Sigmoid colon (tissue), 7 donors: Measurements from ENCODE around the gene ACSL4. TPM values are rescaled to one million over a fixed set of nuclear protein-coding genes. Genes with fewer than 3 reads are reported as not detected.
A peak's percentile ranks its signal among the peaks of the same experiment; 100 is the strongest.

ENCODE experiments used
- DNase-seq: peaks from one replicate; pipeline ENCODE4 v3.0.0-alpha.2; 2019
- H3K27ac ChIP-seq, 4 donors: fragments of 200-600 bp; sonication (generic); one replicate each; pipeline ENCODE4 v1.5.1; 2016 to 2019; ENCODE audit warnings: mild to moderate bottlenecking in 1 of 4
- H3K27me3 ChIP-seq, 3 donors: fragments of 200-600 bp; sonication (generic); one replicate each; pipeline ENCODE4 v1.5.1; 2019; ENCODE audit warnings: mild to moderate bottlenecking in 1 of 3
- H3K36me3 ChIP-seq, 4 donors: fragments of 200-600 bp; sonication (generic); one replicate each; pipeline ENCODE4 v1.5.1; 2016 to 2019
- H3K4me1 ChIP-seq, 4 donors: fragments of 200-600 bp; sonication (generic); one replicate each; pipeline ENCODE4 v1.5.1; 2017 to 2019
- H3K4me3 ChIP-seq, 4 donors: fragments of 200-600 bp; sonication (generic); one replicate each; pipeline ENCODE4 v1.5.1; 2017 to 2019; ENCODE audit warnings: mild to moderate bottlenecking in 2 of 4, moderate library complexity in 1 of 4
- H3K9me3 ChIP-seq, 4 donors: fragments of 200-600 bp in 3 of 4; sonication (generic) in 3 of 4; one replicate each; pipeline versions ENCODE4 v1.5.1 to v1.6.1; 2013 to 2019
- CTCF ChIP-seq, 4 experiments: fragments of 450-650 bp in 3 of 4; fragments of 200-600 bp in 1 of 4; IDR thresholded peaks; one replicate each; pipeline ENCODE4 v1.5.1; 2016 to 2019; ENCODE audit warnings: antibody characterized with exemption in 4 of 4, mild to moderate bottlenecking in 3 of 4, moderate library complexity in 2 of 4
- EP300 ChIP-seq, 4 donors: sonication (generic); formaldehyde crosslinking; IDR thresholded peaks; one replicate each; pipeline ENCODE4 v1.6.1; 2017; ENCODE audit warnings: antibody characterized with exemption in 4 of 4
- POLR2A ChIP-seq, 2 donors: fragments of 450-650 bp; IDR thresholded peaks; one replicate each; pipeline ENCODE4 v1.6.1; 2016; ENCODE audit warnings: antibody characterized with exemption in 2 of 2, mild to moderate bottlenecking in 2 of 2, moderate library complexity in 2 of 2
- POLR2AphosphoS5 ChIP-seq, 4 donors: sonication (generic); formaldehyde crosslinking; IDR thresholded peaks; one replicate each; pipeline ENCODE4 v1.6.1; 2017; ENCODE audit warnings: antibody characterized with exemption in 4 of 4
- WGBS, 2 donors: extraction: QIAGEN DNeasy Blood & Tissue Kit; methylation state at CpG; one replicate each; pipeline ENCODE4 v1.1.7; 2013; 5-methylcytosine and 5-hydroxymethylcytosine counted together
- intact Hi-C: fragments of 100-400 bp; cut with DNase I; formaldehyde crosslinking; loops from one replicate; pipeline ENCODE4 v1.15.1; 2023
- polyA plus RNA-seq, 3 donors: library from polyadenylated mRNA; stranded (reverse); fragments of 200-250 nt; gene quantifications; one replicate each; pipeline ENCODE4 v1.2.3, GENCODE V29; 2013
- total RNA-seq, 4 donors: library from RNA; depleted of rRNA; stranded (reverse); fragments of >200 nt; gene quantifications; one replicate each; pipeline ENCODE4 v1.1.0, GENCODE V29; 2016
- donor health status: healthy with polysubstance abuse.
- donor health status: Bipolar disorder and iron deficiency.
- donor health status: healthy.

ACSL4 gene
- total and polyA plus RNA-seq, 7 donors = 6.9 to 45.3 (median 31.3) TPM

DNA sequence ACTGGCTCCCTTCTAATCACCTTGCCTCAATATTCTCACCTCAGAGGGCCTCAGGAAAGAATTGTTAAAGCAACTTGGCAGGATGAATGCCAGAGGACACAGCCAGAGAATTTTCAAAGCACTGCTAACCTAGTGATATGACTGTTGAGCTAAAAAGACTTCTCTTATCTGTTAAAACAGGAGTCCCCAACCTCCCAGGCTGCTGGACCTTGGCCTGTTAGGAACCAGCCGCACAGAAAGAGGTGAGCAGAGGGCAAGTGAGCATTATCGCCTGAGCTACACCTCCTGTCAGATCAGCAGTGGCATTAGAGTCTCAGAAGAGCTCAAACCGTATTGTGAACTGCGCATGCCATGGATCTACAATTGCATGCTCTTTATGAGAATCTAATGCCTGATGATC, 106.4 kb downstream of the ACSL4 start:
- Histone ChIP-seq H3K9me3 (no peaks in the 10 kb centered on the region), H3K4me1 (peaks cover 0 to 7% (median 0%) of the 10 kb centered on the region in 4 donors), H3K4me3 (no peak overlapping the region), H3K36me3 (no peaks in the 10 kb centered on the region), H3K27me3 (no peaks in the 10 kb centered on the region), H3K27ac (no peak overlapping the region)
- TF ChIP-seq EP300 (IDR thresholded peaks at IDR 0.05) = no peak
- no peak for TF ChIP-seq CTCF (IDR thresholded peaks at IDR 0.05)
- TF ChIP-seq POLR2AphosphoS5 (IDR thresholded peaks at IDR 0.05) = no peak
- no peak for TF ChIP-seq POLR2A (IDR thresholded peaks at IDR 0.05)
- DNase-seq = no peak
- intact Hi-C loops = no loop called here
- WGBS, 2 donors = 94% methylated on average over 4 of the region's 4 CpGs

DNA sequence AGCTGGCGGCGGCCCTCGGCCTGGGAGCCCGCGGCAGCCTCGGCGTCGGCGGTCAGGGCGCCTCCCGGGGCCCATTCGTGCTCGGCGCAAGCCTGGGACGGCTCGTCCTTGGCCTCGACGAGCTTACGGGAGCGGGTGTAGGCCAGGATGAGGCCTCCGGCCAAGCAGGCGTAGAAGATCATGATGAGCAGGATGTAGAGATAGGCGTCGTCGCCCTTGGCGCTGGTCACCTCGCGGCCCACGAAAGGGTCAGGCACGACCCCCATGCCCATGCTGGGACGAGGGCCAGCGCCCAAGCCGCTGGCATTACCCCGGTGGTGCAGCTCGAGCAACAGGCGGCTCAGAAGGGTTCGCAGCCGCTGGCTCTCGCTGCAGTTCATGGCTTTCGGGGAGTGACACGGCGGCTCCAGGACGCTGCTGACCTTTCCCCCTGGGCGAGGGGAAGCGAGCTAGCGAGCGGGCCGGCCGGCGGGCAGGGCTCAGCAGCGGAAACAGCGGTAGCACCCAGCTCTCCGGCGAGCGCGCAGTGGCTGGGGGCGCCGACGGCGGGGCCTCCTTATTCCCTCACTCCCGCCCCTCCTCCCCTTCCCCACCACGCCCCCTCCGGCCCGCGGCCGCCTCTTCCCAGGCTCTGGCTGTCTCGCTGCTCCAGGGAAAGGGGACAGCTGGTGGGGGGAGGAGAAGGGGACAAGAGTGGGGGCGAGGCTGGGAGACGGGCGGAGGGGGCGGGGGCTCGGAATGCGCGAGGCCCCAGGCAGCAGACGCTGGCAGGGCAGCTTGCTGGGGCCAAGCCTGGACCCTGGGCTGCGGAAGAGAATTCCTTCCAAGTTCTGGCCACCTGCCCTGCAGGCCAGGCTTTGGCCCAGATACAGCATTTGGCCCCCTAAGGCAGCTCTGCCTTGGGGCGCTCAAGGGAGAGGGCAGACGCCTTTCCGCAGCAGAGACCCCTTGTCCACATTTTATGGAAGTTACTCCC, 108.1 kb downstream of the ACSL4 start, which contains the start of gene KCNE5:
KCNE5 (minus strand) TSS at position 532 of the 976 bp plus-strand sequence; CDS start at position 380, 152 bp downstream.
- Histone ChIP-seq H3K27ac (no peak within 1 kb of the TSS), H3K9me3 (no peaks in the 10 kb centered on the region), H3K27me3 (no peaks in the 10 kb centered on the region), H3K4me3 (peak within 1 kb of the TSS in 3 of 4 donors; percentile 26 to 40 (median 38)), H3K36me3 (no peaks in the 10 kb centered on the region), H3K4me1 (peaks cover 0 to 7% (median 0%) of the 10 kb centered on the region in 4 donors)
- intact Hi-C loops = no loop called here
- no peak for TF ChIP-seq POLR2AphosphoS5 (IDR thresholded peaks at IDR 0.05)
- no peak for TF ChIP-seq EP300 (IDR thresholded peaks at IDR 0.05)
- no peak for TF ChIP-seq CTCF (IDR thresholded peaks at IDR 0.05)
- no peak for TF ChIP-seq POLR2A (IDR thresholded peaks at IDR 0.05)
- DNase-seq = no peak
- 38 to 46% methylated on average over 79 of the region's 79 CpGs for WGBS, 2 donors

DNA sequence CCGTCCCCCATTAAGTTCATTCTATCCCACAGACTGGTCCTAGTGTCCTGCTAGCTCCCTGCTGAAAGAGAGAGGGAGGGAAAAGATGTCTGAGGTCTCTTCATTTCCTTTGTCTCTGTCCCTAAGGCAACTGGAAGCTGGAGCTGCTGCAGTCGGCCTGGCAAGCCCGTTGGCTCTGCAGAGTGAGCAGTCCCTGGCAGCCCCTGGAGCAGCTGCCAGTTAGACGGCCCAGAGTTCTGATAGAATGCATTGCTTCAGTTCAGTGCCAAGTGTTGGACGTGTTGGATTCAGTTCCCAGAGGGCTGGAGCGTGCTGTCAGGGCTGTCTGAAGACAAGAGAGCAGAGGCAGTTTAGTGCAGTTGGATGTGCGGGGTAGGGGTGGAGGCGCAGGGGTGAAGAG, 109.1 kb downstream of the ACSL4 start:
- no peak for DNase-seq
- no peaks in the 10 kb centered on the region for H3K9me3 ChIP-seq
- no peak overlapping the region for H3K27ac ChIP-seq
- TF ChIP-seq POLR2A (IDR thresholded peaks at IDR 0.05) (no peak), POLR2AphosphoS5 (IDR thresholded peaks at IDR 0.05) (no peak)
- H3K27me3 ChIP-seq = no peaks in the 10 kb centered on the region
- intact Hi-C loops = no loop called here
- H3K36me3 ChIP-seq = no peaks in the 10 kb centered on the region
- H3K4me3 ChIP-seq = no peak overlapping the region
- 81 to 82% methylated on average over 8 of the region's 8 CpGs for WGBS, 2 donors
- H3K4me1 ChIP-seq = peaks cover 0 to 7% (median 0%) of the 10 kb centered on the region in 4 donors

DNA sequence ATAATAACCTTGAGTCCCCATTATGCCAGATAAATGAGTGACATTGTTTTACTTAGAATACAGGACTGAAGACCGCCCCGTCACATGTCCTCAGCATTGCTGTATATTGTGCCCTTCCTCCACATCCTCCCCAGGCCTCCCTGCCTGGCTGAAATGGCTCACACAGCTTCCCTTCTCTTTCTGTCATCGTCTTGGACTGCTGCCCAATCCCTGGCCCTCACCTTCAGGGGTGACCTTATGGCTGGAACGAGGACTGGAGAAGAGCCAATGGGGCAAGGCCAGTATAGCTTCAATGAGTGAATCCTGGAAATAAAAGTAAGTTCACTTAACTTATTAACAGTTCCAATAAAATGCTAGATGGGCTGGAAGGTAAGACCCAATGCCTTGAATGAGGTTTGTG, 110.8 kb downstream of the ACSL4 start:
- Histone ChIP-seq H3K27ac (no peak overlapping the region), H3K4me1 (peaks cover 0 to 7% (median 0%) of the 10 kb centered on the region in 4 donors), H3K4me3 (no peak overlapping the region), H3K36me3 (no peaks in the 10 kb centered on the region), H3K9me3 (no peaks in the 10 kb centered on the region), H3K27me3 (no peaks in the 10 kb centered on the region)
- TF ChIP-seq POLR2AphosphoS5 (IDR thresholded peaks at IDR 0.05) (no peak), EP300 (IDR thresholded peaks at IDR 0.05) (no peak), CTCF (IDR thresholded peaks at IDR 0.05) (no peak), POLR2A (IDR thresholded peaks at IDR 0.05) (no peak)
- DNase-seq = no peak
- intact Hi-C loops = no loop called here
- WGBS, 2 donors = 75 to 84% methylated on average over 4 of the region's 4 CpGs

DNA sequence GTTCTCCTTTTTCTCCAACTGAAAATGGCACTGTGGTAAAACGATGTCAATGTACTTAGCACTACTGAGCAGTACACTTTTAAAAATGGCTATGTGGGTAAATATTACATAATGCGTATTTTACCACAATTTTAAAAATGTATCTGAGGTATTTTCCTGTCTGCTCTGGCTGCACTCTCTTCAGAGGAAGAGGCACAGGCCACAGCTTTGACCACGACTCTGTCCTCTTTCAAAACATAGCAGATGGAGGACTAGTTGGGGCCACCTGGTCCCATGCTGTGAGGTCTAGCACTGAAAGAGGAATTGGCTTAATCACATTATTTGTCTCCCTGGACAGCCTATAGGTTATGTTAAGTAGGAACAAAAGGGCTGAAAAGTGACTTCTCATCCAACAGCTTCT, 113.3 kb downstream of the ACSL4 start:
- intact Hi-C loops = no loop called here
- Histone ChIP-seq H3K4me1 (no peaks in the 10 kb centered on the region), H3K4me3 (no peak overlapping the region), H3K27ac (no peak overlapping the region), H3K27me3 (no peaks in the 10 kb centered on the region), H3K9me3 (no peaks in the 10 kb centered on the region), H3K36me3 (no peaks in the 10 kb centered on the region)
- TF ChIP-seq EP300 (IDR thresholded peaks at IDR 0.05) (no peak), CTCF (IDR thresholded peaks at IDR 0.05) (no peak), POLR2A (IDR thresholded peaks at IDR 0.05) (no peak), POLR2AphosphoS5 (IDR thresholded peaks at IDR 0.05) (no peak)
- DNase-seq = no peak
- 55 to 75% methylated on average over 3 of the region's 3 CpGs for WGBS, 2 donors
